Stomach (tissue), 4 donors: ENCODE data around the gene TCEAL6.

ENCODE experiments used
- CTCF ChIP-seq, 7 experiments: fragments of 450-650 bp in 4 of 7; fragments of 200-600 bp in 3 of 7; sonication (generic) in 3 of 7; IDR thresholded peaks; one replicate each; pipeline ENCODE4 v1.5.1; 2016 to 2019; ENCODE audit warnings: antibody characterized with exemption in 7 of 7, control low read depth in 2 of 7, mild to moderate bottlenecking in 1 of 7
- EP300 ChIP-seq: sonication (generic); formaldehyde crosslinking; IDR thresholded peaks from one replicate; pipeline ENCODE4 v1.6.1; 2017; ENCODE audit warnings: antibody characterized with exemption
- POLR2A ChIP-seq, 4 donors: fragments of 450-650 bp; IDR thresholded peaks; one replicate each; pipeline ENCODE4 v1.6.1; 2016; ENCODE audit warnings: antibody characterized with exemption in 4 of 4, control low read depth in 2 of 4, mild to moderate bottlenecking in 1 of 4, moderate library complexity in 1 of 4
- POLR2AphosphoS5 ChIP-seq, 3 donors: sonication (generic); formaldehyde crosslinking; IDR thresholded peaks; one replicate each; pipeline ENCODE4 v1.6.1; 2016; ENCODE audit warnings: antibody characterized with exemption in 3 of 3

- TF ChIP-seq CTCF (IDR thresholded peaks at IDR 0.05) (no peak), POLR2AphosphoS5 (IDR thresholded peaks at IDR 0.05) (peak; percentile 47 to 86 (median 75)), POLR2A (IDR thresholded peaks at IDR 0.05) (no peak), EP300 (no peak)
Observed at GRCh38 chrX:102155806-102156179, 13.5 kb upstream of the TCEAL6 start, which contains the start of gene BEX5.
